GM12891 (cell line): ENCODE data around the gene CTLA4.

Experiments
- DNase-seq: peaks from one replicate; pipeline ENCODE4 v3.0.0; 2011; ENCODE audit warnings: low spot score; ENCODE audit not compliant: insufficient read length
- FAIRE-seq: peaks from 2 replicates; lab custom pipeline; 2011; peaks lifted over from hg19 to GRCh38; lab: Jason Lieb, UNC
- PAX5 ChIP-seq: IDR thresholded peaks from 2 replicates; pipeline ENCODE4 v1.6.1; 2011; ENCODE audit warnings: low read length, moderate library complexity, mild to moderate bottlenecking; ENCODE audit not compliant: insufficient read depth, severe bottlenecking
- POLR2A ChIP-seq: IDR thresholded peaks from 2 replicates; pipeline ENCODE4 v1.6.1; 2011; ENCODE audit warnings: low read depth, low read length, control low read depth
- POLR2AphosphoS5 ChIP-seq: IDR thresholded peaks from 2 replicates; pipeline ENCODE4 v1.6.1; 2011; ENCODE audit warnings: low read depth, low read length, control low read depth
- POU2F2 ChIP-seq: IDR thresholded peaks from 2 replicates; pipeline ENCODE4 v1.6.1; 2011; ENCODE audit warnings: low read depth, mild to moderate bottlenecking, control low read depth, low read length, moderate library complexity
- SPI1 ChIP-seq: IDR thresholded peaks from 2 replicates; pipeline ENCODE4 v1.6.1; 2011; ENCODE audit warnings: low read depth, low read length, control low read depth
- TAF1 ChIP-seq: IDR thresholded peaks from 2 replicates; pipeline ENCODE4 v1.6.1; 2011; ENCODE audit warnings: low read depth, low read length, control low read depth

The CTLA4 gene

DNA sequence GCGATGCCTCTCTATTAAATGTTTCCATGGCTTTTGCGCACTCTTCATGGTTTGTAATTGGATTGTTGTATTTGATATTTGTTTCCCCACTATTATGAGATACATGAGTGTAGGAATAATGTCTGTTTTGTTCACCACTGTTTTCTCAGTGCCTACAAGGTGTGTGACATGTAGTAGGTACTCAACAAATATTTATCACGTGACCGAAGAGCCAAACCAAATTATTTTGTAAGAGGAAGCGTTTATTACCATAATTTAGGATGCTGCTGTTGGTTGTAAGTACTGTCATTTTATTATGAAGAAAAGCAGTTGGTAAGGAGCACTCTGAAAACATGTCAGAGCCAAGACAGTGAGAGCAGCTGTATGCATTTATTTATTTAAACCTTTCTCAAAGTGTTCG lies 32.2 kb upstream of the CTLA4 start:
- FAIRE-seq (no peak), DNase-seq (no peak)
- TF ChIP-seq TAF1 (no peak), PAX5 (no peak), SPI1 (no peak), POU2F2 (no peak), POLR2AphosphoS5 (no peak), POLR2A (no peak)

DNA sequence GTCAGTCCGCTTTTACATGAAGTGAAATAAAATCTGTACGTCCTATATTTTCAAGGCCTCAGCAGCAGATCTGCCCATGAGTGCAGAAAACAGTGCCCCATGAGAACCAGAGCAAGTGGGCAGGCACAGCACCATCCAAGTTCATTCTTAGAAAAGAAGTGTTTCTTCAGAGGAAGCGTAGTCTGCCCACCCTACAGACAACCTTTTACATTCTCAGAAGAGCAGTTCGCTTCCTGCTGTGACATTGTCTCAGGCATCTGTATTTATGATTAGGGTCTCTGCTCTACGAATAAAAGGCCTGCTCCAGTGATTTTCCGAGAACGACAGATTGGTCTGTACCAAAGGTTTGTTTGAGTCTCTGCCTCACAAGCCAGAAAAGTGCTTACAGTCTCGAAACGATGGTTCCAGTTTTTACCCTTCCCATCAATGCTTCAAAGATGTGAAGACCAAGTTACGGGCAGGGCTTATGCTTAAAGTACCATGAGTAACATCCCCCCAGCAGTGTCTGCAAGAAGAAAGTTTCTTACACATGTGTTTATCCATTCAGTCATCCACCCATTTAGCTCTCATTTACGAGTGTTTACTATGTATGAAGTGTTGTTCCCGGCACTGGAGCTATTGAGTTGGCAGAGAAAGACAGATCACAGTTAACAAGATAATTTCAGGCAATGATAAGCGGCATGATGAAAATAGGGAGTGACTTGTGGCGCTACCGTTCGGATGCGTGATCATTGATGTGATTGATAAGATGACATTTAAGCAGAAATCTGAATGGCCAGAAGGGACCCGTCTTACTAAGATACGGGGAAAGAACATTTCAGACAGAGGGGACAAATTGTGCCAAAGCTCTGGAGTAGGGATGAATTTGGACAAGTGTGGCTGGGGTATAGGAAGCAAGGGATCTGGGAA lies 31.4 kb upstream of the CTLA4 start:
- no peak for DNase-seq
- no peak for FAIRE-seq
- TF ChIP-seq SPI1 = no peak
- no peak for TF ChIP-seq POLR2A
- no peak for TF ChIP-seq POU2F2
- TF ChIP-seq PAX5 = no peak
- TF ChIP-seq POLR2AphosphoS5 = no peak
- no peak for TF ChIP-seq TAF1

DNA sequence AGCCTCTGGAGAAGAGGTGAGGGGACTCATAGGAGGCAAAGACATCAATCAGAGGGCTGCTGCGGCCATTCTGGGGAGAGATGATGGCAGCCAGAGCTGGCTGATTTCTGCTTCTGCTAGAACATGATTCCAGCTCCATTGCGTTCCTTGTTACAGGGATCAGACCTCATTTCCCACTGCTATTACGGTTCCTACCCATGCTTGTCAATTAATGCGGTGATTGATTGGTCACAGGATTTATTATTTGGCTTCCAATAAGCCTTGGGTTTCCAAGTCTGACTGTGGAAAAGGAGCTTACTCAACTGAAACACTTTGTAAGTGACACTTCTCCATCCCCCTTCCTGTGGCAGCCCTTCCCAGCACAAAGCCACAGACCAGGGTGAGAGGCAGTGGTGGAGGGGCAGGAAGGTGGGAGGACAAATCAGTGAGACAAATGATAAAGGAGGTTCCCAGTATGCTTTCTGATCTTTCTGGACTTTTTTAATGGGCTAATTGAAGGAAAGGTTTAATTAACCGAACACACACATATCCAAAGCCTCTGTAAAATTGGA lies 26.8 kb upstream of the CTLA4 start:
- no peak for DNase-seq
- FAIRE-seq = no peak
- TF ChIP-seq SPI1 (no peak), TAF1 (no peak), PAX5 (no peak), POU2F2 (no peak), POLR2A (no peak), POLR2AphosphoS5 (no peak)

DNA sequence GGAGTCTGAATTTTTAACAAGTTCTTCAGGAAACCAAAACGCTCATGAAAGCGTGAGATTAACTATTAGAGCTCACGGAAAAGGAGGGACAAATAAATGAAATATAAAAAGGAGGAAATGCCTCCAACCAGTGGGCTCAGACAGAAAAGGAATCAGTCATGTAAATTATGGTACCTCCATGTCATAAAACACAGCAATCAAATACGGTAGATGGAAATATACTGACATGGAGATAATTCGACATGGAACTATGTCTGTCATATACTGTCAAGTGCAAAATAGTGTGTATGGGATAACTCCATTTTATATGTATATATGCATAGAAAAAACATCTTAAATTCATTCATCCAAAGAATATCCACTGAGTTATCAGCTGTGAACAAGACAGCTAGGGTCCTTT lies 25.9 kb upstream of the CTLA4 start:
- no peak for DNase-seq
- FAIRE-seq = no peak
- no peak for TF ChIP-seq TAF1

DNA sequence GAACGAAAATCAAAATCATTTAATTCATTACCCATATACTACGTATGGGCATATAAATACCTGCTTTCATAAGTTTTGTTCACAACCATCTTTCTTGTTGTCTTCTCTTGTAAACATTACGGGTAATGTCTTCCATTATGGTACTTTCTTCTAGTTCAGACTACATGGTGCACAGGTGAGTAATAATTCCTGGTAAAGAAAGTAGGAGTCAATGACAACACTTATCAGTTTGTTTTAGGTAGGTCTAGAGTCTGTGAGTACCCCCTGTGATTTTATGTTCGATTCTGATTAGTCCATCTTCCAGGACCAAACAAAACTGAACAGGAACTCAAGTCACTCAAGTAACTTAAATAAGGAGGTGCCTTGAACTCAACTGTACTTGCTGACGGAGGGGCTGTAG lies 25.2 kb upstream of the CTLA4 start:
- DNase-seq = no peak
- FAIRE-seq = no peak
- no peak for TF ChIP-seq POLR2A
- no peak for TF ChIP-seq SPI1
- TF ChIP-seq POU2F2 = no peak
- TF ChIP-seq PAX5 = no peak
- no peak for TF ChIP-seq POLR2AphosphoS5

DNA sequence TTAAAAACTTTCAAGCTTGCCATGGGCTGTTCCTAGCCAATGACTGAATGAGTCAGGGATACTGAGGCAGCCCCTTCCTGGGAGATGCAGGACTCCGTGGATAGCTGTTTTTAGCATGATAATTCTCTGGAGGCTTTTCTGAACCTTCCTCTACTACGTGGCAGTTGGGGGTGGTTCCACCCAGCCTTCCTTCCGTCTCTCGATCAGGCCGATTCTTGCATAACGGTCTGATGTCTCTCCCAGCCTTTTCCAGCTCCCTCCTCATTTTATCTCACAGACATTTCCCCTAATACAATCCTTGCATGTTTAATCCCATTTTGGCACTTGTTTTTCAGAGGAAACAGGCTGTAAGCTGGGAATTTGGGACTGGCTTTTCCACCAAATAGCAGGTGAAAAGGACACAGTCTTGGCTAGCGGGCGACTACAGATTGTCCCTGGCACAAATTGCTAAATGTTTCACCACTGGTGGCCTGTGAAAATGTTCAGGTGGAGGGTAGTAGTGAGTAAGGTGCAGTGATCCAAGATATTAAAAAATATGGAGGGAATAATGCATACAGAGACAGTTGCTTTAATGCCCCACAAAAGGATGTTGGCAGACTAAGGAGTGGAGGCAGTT lies 21.0 kb upstream of the CTLA4 start:
- FAIRE-seq = no peak
- TF ChIP-seq POU2F2 = no peak
- no peak for TF ChIP-seq TAF1
- TF ChIP-seq PAX5 = no peak
- no peak for TF ChIP-seq SPI1
- no peak for TF ChIP-seq POLR2AphosphoS5
- TF ChIP-seq POLR2A = no peak

DNA sequence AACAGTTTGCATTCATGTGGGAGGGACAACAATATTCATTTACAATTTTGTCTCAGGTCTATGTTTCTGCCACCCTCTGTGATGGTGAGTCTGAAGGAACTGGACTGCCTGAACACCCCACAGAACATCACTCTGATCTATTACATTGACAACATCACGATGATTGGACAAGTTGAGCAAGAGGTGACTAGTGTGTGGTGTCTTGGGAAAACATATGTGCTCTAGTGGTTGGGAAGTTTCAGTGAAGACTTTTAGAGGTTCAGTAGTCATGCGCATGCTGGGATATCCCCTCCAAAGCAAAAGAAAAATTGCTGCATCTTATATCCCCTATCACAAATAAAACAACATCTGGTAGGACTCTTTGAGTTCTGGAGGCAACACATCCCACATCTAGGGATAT lies 18.6 kb upstream of the CTLA4 start:
- no peak for TF ChIP-seq POU2F2
- no peak for TF ChIP-seq PAX5
- no peak for TF ChIP-seq POLR2A
- no peak for TF ChIP-seq TAF1
- TF ChIP-seq POLR2AphosphoS5 = no peak
- no peak for TF ChIP-seq SPI1
- no peak for DNase-seq
- FAIRE-seq = no peak

More for the DNA sequence above, 21.0 kb upstream of the CTLA4 start:
- no peak for DNase-seq

DNA sequence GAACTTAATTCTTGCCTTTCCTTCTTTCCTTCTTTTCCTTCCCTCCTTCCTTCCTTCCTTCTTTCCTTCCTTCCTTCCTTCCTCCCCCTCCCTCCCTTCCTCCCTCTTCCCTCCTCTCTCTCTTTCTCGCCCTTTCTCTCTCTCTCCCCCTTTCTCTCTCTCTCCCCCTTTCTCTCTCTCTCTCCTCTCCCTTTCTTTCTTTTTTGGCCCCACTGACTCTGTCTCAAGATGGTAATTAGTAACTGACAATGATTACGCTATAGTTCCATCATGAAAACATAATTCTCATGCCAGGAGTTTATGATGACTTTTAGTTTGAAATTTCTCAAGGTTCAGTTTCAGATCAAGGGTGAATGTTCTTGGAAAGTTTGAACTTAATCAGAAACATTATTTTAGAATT lies 14.8 kb upstream of the CTLA4 start:
- FAIRE-seq (no peak), DNase-seq (no peak)
- no peak for TF ChIP-seq TAF1
- no peak for TF ChIP-seq SPI1
- TF ChIP-seq POU2F2 = no peak
- TF ChIP-seq PAX5 = no peak
- TF ChIP-seq POLR2AphosphoS5 = no peak
- no peak for TF ChIP-seq POLR2A

DNA sequence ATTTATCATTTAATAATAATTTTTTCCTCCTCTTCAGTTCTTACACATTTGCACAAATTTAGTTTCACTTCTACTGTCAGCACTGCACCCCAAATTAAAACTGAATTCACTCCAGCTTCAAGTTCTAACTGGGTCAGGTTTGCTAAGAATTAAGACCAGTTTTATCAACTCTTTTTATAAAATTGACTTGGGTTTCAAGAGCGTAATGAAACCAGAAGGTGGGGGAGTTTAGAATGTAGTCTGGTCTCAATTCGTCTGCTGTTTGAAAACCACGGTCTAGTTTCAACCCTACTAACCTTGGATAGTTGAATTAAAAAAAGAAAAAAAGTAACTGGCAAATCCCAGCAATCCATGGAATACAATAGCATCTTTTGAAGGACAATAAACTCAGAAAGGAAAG lies 14.3 kb upstream of the CTLA4 start:
- TF ChIP-seq SPI1 (no peak), TAF1 (no peak), POLR2A (no peak), POLR2AphosphoS5 (no peak), POU2F2 (no peak), PAX5 (no peak)
- FAIRE-seq (no peak), DNase-seq (no peak)
